PC-9 (cell line): ENCODE results near the gene MUSK.

Experiments used
- CTCF ChIP-seq: fragments of 200-600 bp; sonication (generic); conservative IDR thresholded peaks from 2 replicates; pipeline ENCODE4 v1.6.1; 2017; ENCODE audit warnings: mixed run types, antibody characterized with exemption, mild to moderate bottlenecking, moderate library complexity
- EZH2 ChIP-seq: fragments of 200-600 bp; sonication (generic); IDR thresholded peaks from 2 replicates; pipeline ENCODE4 v1.8.0; 2017; ENCODE audit warnings: antibody characterized with exemption, low read depth

GRCh38 chr9:110641293-110641692 lies 27.3 kb upstream of the MUSK start:
- TF ChIP-seq EZH2 = no peak
- no peak for TF ChIP-seq CTCF
